ENCODE data around the gene HES7.

DNA sequence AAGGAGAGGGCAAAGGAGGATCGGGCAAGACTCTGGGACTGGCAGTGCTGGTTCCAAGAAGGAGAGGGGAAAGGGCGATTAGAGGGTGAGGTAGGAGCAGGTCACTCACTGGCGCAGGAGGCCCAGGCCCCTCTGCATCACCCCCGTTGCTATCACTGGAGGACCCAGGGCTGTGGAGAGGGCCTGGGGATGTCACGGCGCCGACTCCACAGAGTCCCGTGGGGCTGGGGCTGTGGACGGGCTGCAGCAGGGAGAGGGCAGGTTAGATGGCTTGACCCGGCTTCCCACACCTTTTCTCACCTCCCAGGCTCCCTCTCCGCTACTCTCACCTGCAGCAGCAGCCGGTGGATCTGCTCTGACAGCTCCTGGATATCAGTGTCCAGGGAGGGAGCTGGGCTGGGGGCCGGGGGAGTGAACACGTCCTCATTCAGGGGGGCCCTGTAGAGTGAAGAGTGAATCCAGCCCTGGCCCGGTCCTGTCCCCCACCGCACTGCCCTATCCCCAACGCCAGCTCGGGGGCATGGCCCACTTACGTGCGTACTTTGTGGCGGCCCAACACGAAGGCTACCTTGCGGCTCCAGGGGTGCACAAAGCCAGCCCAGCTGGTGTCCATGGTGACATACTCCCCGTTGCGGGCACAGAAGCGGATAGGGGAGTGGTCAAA is 23.4 kb upstream of the HES7 start:
- TF ChIP-seq CTCF (IDR thresholded peaks at IDR 0.05), result no peak
- no peak for TF ChIP-seq POLR2A (IDR thresholded peaks at IDR 0.05)
